ENCODE data around the gene RETREG3. TPM values are rescaled to one million over a fixed set of nuclear protein-coding genes. Genes with fewer than 3 reads are reported as not detected.

RETREG3 gene
- total and polyA plus RNA-seq, 9 of the 15 experiments (the other 6 are each of a cell fraction or from before 2014, with no cell fraction given) = 4.1 to 39.0 (median 16.9) TPM

- TF ChIP-seq ATF6 (CRISPR knock-in tag; IDR thresholded peaks at IDR 0.05) = peak; percentile 63; the same call in 1 of the 2 replicates
- no peak for TF ChIP-seq MITF (IDR thresholded peaks at IDR 0.05)
- TF ChIP-seq MBD1 (CRISPR knock-in tag; IDR thresholded peaks at IDR 0.05) = no peak
- peak; percentile 63; the same call in 1 of the 2 replicates for TF ChIP-seq ZC3H11A (IDR thresholded peaks at IDR 0.05; ENCODE audit: low read depth, low read length)
- TF ChIP-seq CBFB (CRISPR knock-in tag; IDR thresholded peaks at IDR 0.05) = peak; percentile 71; the same call in 1 of the 2 replicates
- TF ChIP-seq HMG20B (CRISPR knock-in tag; IDR thresholded peaks at IDR 0.05) = no peak
- TF ChIP-seq ZNF124 (CRISPR knock-in tag; IDR thresholded peaks at IDR 0.05) = no peak
- no peak for TF ChIP-seq NR2C2 (CRISPR knock-in tag; IDR thresholded peaks at IDR 0.05)
- TF ChIP-seq NR2C2 (tag; IDR thresholded peaks at IDR 0.05) = no peak
- TF ChIP-seq CHD7 (IDR thresholded peaks at IDR 0.05; ENCODE audit: low read depth, low read length) = no peak
Observed at GRCh38 chr17:42566215-42566882, 42.8 kb downstream of the RETREG3 start (continued).
